PC-3 (cell line): ENCODE measurements around the gene RABGEF1. TPM values are rescaled to one million over a fixed set of nuclear protein-coding genes. Genes with fewer than 3 reads are reported as not detected.
"Not testable (repeated sequence)": the region's sequence is repeated elsewhere in the genome, so short reads cannot be mapped to it uniquely, and the experiment has no call there.

ENCODE experiments used
- ATAC-seq: fragments of 200-7000 bp; cut with Tn5 transposase; 2 replicates; pipeline ENCODE4 v1.9.1; 2020; ENCODE audit warnings: mild to moderate bottlenecking, moderate library complexity
- BruUV-seq: library from RNA; stranded (reverse); fragments of 400-500 nt; replicated peaks from 2 replicates; lab custom pipeline; 2021; lab: Mats Ljungman, UMichigan
- CTCF ChIA-PET: fragments of 300-600 bp; sonication (Branson Sonifier 250); formaldehyde crosslinking; loops from one replicate; lab custom pipeline; 2022; ENCODE audit warnings: antibody characterized with exemption; lab: Charles Lee
- POLR2A ChIA-PET: fragments of 300-600 bp; sonication (Branson Sonifier 250); formaldehyde crosslinking; loops from one replicate; lab custom pipeline; 2022; ENCODE audit warnings: antibody characterized with exemption; ENCODE audit not compliant: unreplicated experiment; lab: Charles Lee
- DNase-seq: peaks from one replicate; pipeline ENCODE4 v3.0.0-alpha.2; 2015
- H2AFZ ChIP-seq: fragments of 300-600 bp; sonication (generic); 2 replicates; pipeline ENCODE4 v1.6.0; 2016; ENCODE audit warnings: antibody characterized with exemption, low read length
- H3F3A ChIP-seq: fragments of 300-600 bp; sonication (generic); one replicate; pipeline ENCODE4 v1.6.0; 2017; ENCODE audit warnings: antibody characterized with exemption, low read length, control low read depth, mild to moderate bottlenecking; ENCODE audit not compliant: unreplicated experiment
- H3K27ac ChIP-seq: fragments of 300-600 bp; sonication (generic); 2 replicates; pipeline ENCODE4 v1.5.1; 2016; ENCODE audit warnings: mild to moderate bottlenecking, low read length
- H3K27me3 ChIP-seq: fragments of 300-600 bp; sonication (generic); 2 replicates; pipeline ENCODE4 v1.6.1; 2016; ENCODE audit warnings: low read length, mixed read lengths
- H3K36me3 ChIP-seq: fragments of 300-600 bp; sonication (generic); 2 replicates; pipeline ENCODE4 v1.6.1; 2016; ENCODE audit warnings: low read depth, mixed run types, low read length, mixed read lengths
- H3K4me1 ChIP-seq: fragments of 300-600 bp; sonication (generic); 2 replicates; pipeline ENCODE4 v1.5.1; 2016; ENCODE audit warnings: low read length; ENCODE audit not compliant: insufficient read depth
- H3K4me2 ChIP-seq: fragments of 300-600 bp; sonication (generic); 2 replicates; pipeline ENCODE4 v1.6.0; 2016; ENCODE audit warnings: low read length
- H3K4me3 ChIP-seq: fragments of 300-600 bp; sonication (generic); 2 replicates; pipeline ENCODE4 v1.5.1; 2016; ENCODE audit warnings: mild to moderate bottlenecking, low read length, mixed read lengths
- H3K79me2 ChIP-seq: fragments of 300-600 bp; sonication (generic); 2 replicates; pipeline ENCODE4 v1.6.1; 2017; ENCODE audit warnings: low read length, mixed read lengths
- H3K9ac ChIP-seq: fragments of 300-600 bp; sonication (generic); 2 replicates; pipeline ENCODE4 v1.6.0; 2016; ENCODE audit warnings: mild to moderate bottlenecking, low read length
- H3K9me2 ChIP-seq: fragments of 300-600 bp; sonication (generic); replicated peaks from 2 replicates; pipeline ENCODE4 v1.6.1; 2016; ENCODE audit warnings: mixed run types, low read length, mixed read lengths
- H3K9me3 ChIP-seq: fragments of 300-600 bp; sonication (generic); 2 replicates; pipeline ENCODE4 v1.6.1; 2016; ENCODE audit warnings: low read length, mixed read lengths
- H4K20me1 ChIP-seq: fragments of 300-600 bp; sonication (generic); 2 replicates; pipeline ENCODE4 v1.6.1; 2016; ENCODE audit warnings: low read length, mixed read lengths
- CTCF ChIP-seq: fragments of 300-600 bp; sonication (generic); conservative IDR thresholded peaks from 2 replicates; pipeline ENCODE4 v1.5.1; 2017; ENCODE audit warnings: antibody characterized with exemption, low read depth, mild to moderate bottlenecking, low read length
- EZH2 ChIP-seq: fragments of 300-600 bp; sonication (generic); IDR thresholded peaks from one replicate; pipeline ENCODE4 v1.6.1; 2017; ENCODE audit warnings: antibody characterized with exemption, mild to moderate bottlenecking, low read length; ENCODE audit not compliant: unreplicated experiment
- EZH2phosphoT487 ChIP-seq: fragments of 300-600 bp; sonication (generic); IDR thresholded peaks from 2 replicates; pipeline ENCODE4 v1.6.1; 2018; ENCODE audit warnings: mild to moderate bottlenecking, antibody characterized with exemption, low read length, borderline replicate concordance
- intact Hi-C: fragments of 100-400 bp; cut with micrococcal nuclease; formaldehyde crosslinking; loops from 2 replicates; pipeline ENCODE4 v1.9.0; 2023
- total RNA-seq: library from RNA; depleted of rRNA; stranded (reverse); fragments of >200 nt; gene quantifications from 2 replicates; pipeline ENCODE4 v1.2.3, GENCODE V29; 2014

The RABGEF1 gene
- total RNA-seq, 1 experiment from 2014 or later: 19.8 TPM

GRCh38 chr7:66739953-66740301, 606 bp upstream of the RABGEF1 start:
- H3F3A ChIP-seq: no peaks in the 10 kb centered on the region
- DNase-seq: no peak
- intact Hi-C loops: loop anchor here (2.0 kb wide), 2 partner anchors 33 to 57 kb away; no protein-coding TSS in a partner anchor
- no peak for ATAC-seq
- no peak for TF ChIP-seq EZH2
- no peak for TF ChIP-seq EZH2phosphoT487
- TF ChIP-seq CTCF: no peak
- peaks cover 58% of the 10 kb centered on the region for H3K79me2 ChIP-seq
- ChIA-PET CTCF (no interaction called here), POLR2A (interaction anchor here (0.6 kb wide), 3 partner anchors 33 to 139 kb away, joined by 3 to 15 read pairs (median 3); no protein-coding TSS in a partner anchor)
- H3K27me3 ChIP-seq: no peaks in the 10 kb centered on the region
- no peaks in the 10 kb centered on the region for H3K9me3 ChIP-seq
- H3K4me3 ChIP-seq: peak overlapping the region; percentile 100
- 0 out of 2 replicates have a peak, but pooled peaks cover 4% of the 10 kb centered on the region for H3K36me3 ChIP-seq
- TSS peak; percentile 91 for BruUV-seq
- peak overlapping the region; percentile 79 for H2AFZ ChIP-seq
- no peaks in the 10 kb centered on the region for H4K20me1 ChIP-seq
- H3K4me2 ChIP-seq: peak overlapping the region; percentile 90
- peaks cover 16% of the 10 kb centered on the region for H3K4me1 ChIP-seq
- peak overlapping the region; percentile 92 for H3K9ac ChIP-seq
- H3K9me2 ChIP-seq: no peaks in the 10 kb centered on the region
- peak overlapping the region; percentile 56 for H3K27ac ChIP-seq

GRCh38 chr7:66740980-66741709, 612 bp downstream of the RABGEF1 start:
- H4K20me1 ChIP-seq, H3K9me3 ChIP-seq, H3K27me3 ChIP-seq, H3K9me2 ChIP-seq, H3K36me3 ChIP-seq, CTCF ChIA-PET, H3F3A ChIP-seq: not testable (repeated sequence)
- Histone ChIP-seq H3K79me2 (peaks cover 70% of the 10 kb centered on the region), H3K4me1 (peaks cover 18% of the 10 kb centered on the region), H3K4me2 (peak overlapping the region; percentile 90), H3K9ac (peak overlapping the region; percentile 92), H3K4me3 (peak overlapping the region; percentile 100), H2AFZ (peak overlapping the region; percentile 79), H3K27ac (peak overlapping the region; percentile 74)
- POLR2A ChIA-PET: interaction anchor here (0.6 kb wide), 1 partner anchor 300 kb away, joined by 16 read pairs; no protein-coding TSS in a partner anchor
- BruUV-seq: TSS peak; percentile 55
- 0 out of 2 replicates have a peak, but pooled peaks have one; percentile 20 for TF ChIP-seq CTCF
- intact Hi-C loops: loop anchor here (2.0 kb wide), 2 partner anchors 32 to 58 kb away; no protein-coding TSS in a partner anchor
- peak; percentile 44 for ATAC-seq
- DNase-seq: peak; percentile 29

GRCh38 chr7:66741710-66742049, 1.1 kb downstream of the RABGEF1 start:
- ATAC-seq (peak; percentile 4; the same call in 1 of the 2 replicates), DNase-seq (peak; percentile 36)
- peak overlapping the region; percentile 100 for H3K4me3 ChIP-seq
- no peaks in the 10 kb centered on the region for H4K20me1 ChIP-seq
- no peaks in the 10 kb centered on the region for H3K36me3 ChIP-seq
- no peaks in the 10 kb centered on the region for H3K9me2 ChIP-seq
- peaks cover 18% of the 10 kb centered on the region for H3K4me1 ChIP-seq
- peak overlapping the region; percentile 92 for H3K9ac ChIP-seq
- H3K9me3 ChIP-seq: no peaks in the 10 kb centered on the region
- no peaks in the 10 kb centered on the region for H3K27me3 ChIP-seq
- BruUV-seq: no TSS peak
- peak overlapping the region; percentile 90 for H3K4me2 ChIP-seq
- TF ChIP-seq CTCF (no peak), EZH2 (no peak), EZH2phosphoT487 (no peak)
- no peaks in the 10 kb centered on the region for H3F3A ChIP-seq
- intact Hi-C loops: loop anchor here (2.0 kb wide), 2 partner anchors 31 to 59 kb away; no protein-coding TSS in a partner anchor
- H2AFZ ChIP-seq: peak overlapping the region; percentile 58
- peak overlapping the region; percentile 74 for H3K27ac ChIP-seq
- ChIA-PET POLR2A (no interaction called here), CTCF (no interaction called here)
- peaks cover 75% of the 10 kb centered on the region for H3K79me2 ChIP-seq

GRCh38 chr7:66742298-66742697, 1.8 kb downstream of the RABGEF1 start:
- H2AFZ ChIP-seq, intact Hi-C loops, H4K20me1 ChIP-seq, CTCF ChIA-PET, H3K9me2 ChIP-seq, H3K36me3 ChIP-seq, H3K9me3 ChIP-seq, BruUV-seq, POLR2A ChIA-PET, H3F3A ChIP-seq, H3K27me3 ChIP-seq: not testable (repeated sequence)
- Histone ChIP-seq H3K27ac (peak overlapping the region; percentile 74), H3K4me1 (peaks cover 18% of the 10 kb centered on the region), H3K79me2 (peaks cover 81% of the 10 kb centered on the region), H3K4me3 (peak overlapping the region; percentile 100), H3K4me2 (peak overlapping the region; percentile 90), H3K9ac (peak overlapping the region; percentile 92)
- ATAC-seq: peak; percentile 52
- DNase-seq: peak; percentile 69
